Muscle of leg (tissue), 11 donors: ENCODE measurements around the gene IGF1R. TPM values are rescaled to one million over a fixed set of nuclear protein-coding genes. Genes with fewer than 3 reads are reported as not detected.

Experiments used
- DNase-seq: peaks from one replicate; pipeline ENCODE4 v3.0.0; 2013
- H3K27ac ChIP-seq: one replicate; pipeline ENCODE4 v1.5.1; 2013; ENCODE audit warnings: mild to moderate bottlenecking, low read length, control low read depth
- H3K27me3 ChIP-seq: one replicate; pipeline ENCODE4 v1.6.1; 2013; ENCODE audit warnings: low read length; ENCODE audit not compliant: control insufficient read depth, insufficient read depth
- H3K36me3 ChIP-seq: one replicate; pipeline ENCODE4 v1.6.1; 2013; ENCODE audit warnings: low read length; ENCODE audit not compliant: control insufficient read depth, insufficient read depth
- H3K4me1 ChIP-seq: one replicate; pipeline ENCODE4 v1.6.1; 2013; ENCODE audit warnings: low read length; ENCODE audit not compliant: control insufficient read depth, insufficient read depth
- H3K4me3 ChIP-seq: one replicate; pipeline ENCODE4 v1.5.1; 2013; ENCODE audit warnings: low read length, control low read depth
- H3K9me3 ChIP-seq: replicated peaks from 2 replicates; pipeline ENCODE4 v1.6.1; 2013; ENCODE audit warnings: low read depth, low read length; ENCODE audit not compliant: control insufficient read depth
- WGBS: methylation state at CpG from one replicate; pipeline ENCODE4 v1.1.5; 2013; ENCODE audit warnings: missing lambda C conversion rate; ENCODE audit not compliant: insufficient coverage; 5-methylcytosine and 5-hydroxymethylcytosine counted together
- polyA plus RNA-seq, 8 donors: library from polyadenylated mRNA; unstranded; fragments of 120-200 nt; gene quantifications; one replicate each; pipeline versions ENCODE4 v1.2.1 to v1.2.3, GENCODE V29; 2013; ENCODE audit warnings: inconsistent platforms in 1 of 8, low replicate concordance in 1 of 8; ENCODE audit not compliant: insufficient read length in 8 of 8, insufficient read depth in 1 of 8
- total RNA-seq: library from RNA; stranded (reverse); fragments of 120-200 nt; gene quantifications from one replicate; pipeline ENCODE4 v1.2.4, GENCODE V29; 2013

IGF1R gene
- total and polyA plus RNA-seq, 9 donors: 13.0 to 19.7 (median 18.3) TPM

GRCh38 chr15:98946301-98947255 lies 298.2 kb downstream of the IGF1R start:
- H3K36me3 ChIP-seq: peaks cover 63% of the 10 kb centered on the region
- no peak overlapping the region for H3K4me3 ChIP-seq
- no peaks in the 10 kb centered on the region for H3K9me3 ChIP-seq
- H3K27me3 ChIP-seq: no peaks in the 10 kb centered on the region
- DNase-seq: no peak
- no peak overlapping the region for H3K27ac ChIP-seq
- WGBS: 75% methylated on average over 8 of the region's 15 CpGs
- peaks cover 48% of the 10 kb centered on the region for H3K4me1 ChIP-seq

GRCh38 chr15:98948456-98948855 lies 300.1 kb downstream of the IGF1R start:
- no peaks in the 10 kb centered on the region for H3K27me3 ChIP-seq
- no peak for DNase-seq
- H3K4me1 ChIP-seq: peaks cover 56% of the 10 kb centered on the region
- H3K27ac ChIP-seq: no peak overlapping the region
- 91% methylated on average over 10 of the region's 13 CpGs for WGBS
- H3K9me3 ChIP-seq: no peaks in the 10 kb centered on the region
- H3K4me3 ChIP-seq: no peak overlapping the region
- peaks cover 76% of the 10 kb centered on the region for H3K36me3 ChIP-seq

DNA sequence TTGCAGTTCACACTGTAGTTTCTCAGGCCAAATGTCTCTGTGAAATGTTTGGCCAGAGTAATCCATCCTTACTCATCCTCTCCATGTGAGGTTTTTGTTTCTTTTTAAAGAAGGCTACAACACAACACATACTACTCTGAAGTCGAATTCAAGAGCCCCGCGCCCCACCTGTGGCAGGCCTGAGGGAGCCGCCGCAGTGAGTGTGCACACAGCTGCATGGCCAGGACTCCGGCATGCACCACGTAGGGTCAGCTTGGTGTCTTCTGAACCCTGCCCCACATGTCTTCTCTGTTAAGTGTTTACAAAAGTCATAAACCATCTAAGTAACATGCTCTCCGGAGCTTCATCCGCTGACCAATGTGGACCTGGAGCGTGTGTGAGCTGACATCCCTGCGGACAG lies 300.6 kb downstream of the IGF1R start:
- Histone ChIP-seq H3K4me1 (peaks cover 59% of the 10 kb centered on the region), H3K27ac (no peak overlapping the region), H3K27me3 (no peaks in the 10 kb centered on the region), H3K9me3 (no peaks in the 10 kb centered on the region), H3K36me3 (peaks cover 76% of the 10 kb centered on the region), H3K4me3 (no peak overlapping the region)
- whole genome bisulfite sequencing: 94% methylated on average over 7 of the region's 11 CpGs
- DNase-seq: no peak

DNA sequence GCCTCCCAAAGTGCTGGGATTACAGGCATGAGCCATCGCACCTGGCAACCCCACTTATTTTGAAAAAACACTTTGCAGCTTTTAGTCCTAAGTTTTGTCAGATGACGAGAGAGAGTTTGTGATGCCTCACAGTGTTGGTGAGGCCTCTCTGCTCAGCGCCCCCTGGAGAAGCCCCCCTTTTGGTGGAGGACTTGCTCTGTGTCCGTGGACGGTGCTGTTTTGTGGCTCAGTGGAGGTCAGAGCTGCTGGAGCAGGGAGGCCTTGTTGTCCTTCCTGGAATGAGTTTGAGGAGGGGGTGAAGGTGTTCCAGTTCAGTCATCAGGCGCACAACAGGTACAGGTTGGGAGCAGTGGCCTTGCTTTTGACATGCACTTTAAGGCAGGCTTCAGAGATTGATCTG lies 301.3 kb downstream of the IGF1R start:
- Histone ChIP-seq H3K27ac (no peak overlapping the region), H3K4me3 (no peak overlapping the region), H3K36me3 (peaks cover 73% of the 10 kb centered on the region), H3K4me1 (peaks cover 59% of the 10 kb centered on the region), H3K27me3 (no peaks in the 10 kb centered on the region), H3K9me3 (no peaks in the 10 kb centered on the region)
- DNase-seq: no peak
- WGBS: 79% methylated on average over 3 of the region's 6 CpGs

DNA sequence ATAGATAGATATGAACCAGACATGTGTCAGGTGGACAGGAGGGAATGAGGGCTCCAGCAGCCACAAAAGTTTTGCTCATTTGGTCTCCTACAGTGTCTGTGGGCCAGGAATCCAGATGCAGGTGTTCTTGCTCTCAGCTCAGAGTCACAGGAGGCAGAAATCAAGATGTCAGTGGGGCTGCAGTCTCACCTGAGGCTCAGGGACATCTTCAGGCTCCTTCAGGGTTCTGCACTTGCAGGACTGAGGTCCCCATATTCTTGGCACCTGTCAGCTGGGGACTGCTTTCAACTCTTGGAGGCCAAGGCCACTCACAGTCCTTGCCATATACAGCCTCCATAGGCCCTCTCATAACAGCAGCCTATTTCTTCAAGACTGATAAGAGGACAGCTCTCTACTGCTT lies 301.9 kb downstream of the IGF1R start:
- Histone ChIP-seq H3K36me3 (peaks cover 67% of the 10 kb centered on the region), H3K27ac (no peak overlapping the region), H3K4me3 (no peak overlapping the region), H3K4me1 (peaks cover 59% of the 10 kb centered on the region), H3K9me3 (no peaks in the 10 kb centered on the region), H3K27me3 (no peaks in the 10 kb centered on the region)
- no peak for DNase-seq

DNA sequence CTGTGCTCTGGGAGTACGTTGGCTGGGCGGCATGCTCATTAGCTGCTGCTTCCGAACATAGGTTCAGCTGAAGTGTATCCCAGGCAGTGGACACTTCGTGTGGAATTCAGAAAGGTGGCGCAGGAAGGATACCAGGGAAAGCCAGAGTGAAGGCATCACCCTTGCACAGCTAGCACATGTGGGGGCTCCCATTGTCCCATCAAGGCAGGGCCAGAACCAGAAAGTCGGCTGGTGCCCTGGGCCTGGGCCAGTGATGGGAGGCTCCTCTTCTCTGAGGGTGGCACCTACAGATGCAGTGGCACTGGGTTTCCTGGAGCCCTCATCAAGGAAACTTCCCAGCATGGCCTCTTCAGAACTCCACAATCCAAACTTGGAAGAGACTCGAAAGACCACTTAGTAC lies 302.7 kb downstream of the IGF1R start:
- no peak overlapping the region for H3K4me3 ChIP-seq
- peaks cover 60% of the 10 kb centered on the region for H3K36me3 ChIP-seq
- no peak overlapping the region for H3K27ac ChIP-seq
- 89% methylated on average over 5 of the region's 7 CpGs for WGBS
- peaks cover 66% of the 10 kb centered on the region for H3K4me1 ChIP-seq
- H3K9me3 ChIP-seq: no peaks in the 10 kb centered on the region
- no peaks in the 10 kb centered on the region for H3K27me3 ChIP-seq
- DNase-seq: no peak

- H3K4me3 ChIP-seq: no peak overlapping the region
- peaks cover 64% of the 10 kb centered on the region for H3K36me3 ChIP-seq
- H3K4me1 ChIP-seq: peaks cover 66% of the 10 kb centered on the region
- H3K27ac ChIP-seq: no peak overlapping the region
- DNase-seq: no peak
- no peaks in the 10 kb centered on the region for H3K27me3 ChIP-seq
- H3K9me3 ChIP-seq: no peaks in the 10 kb centered on the region
- WGBS: 81% methylated on average over 13 of the region's 19 CpGs
Measured at GRCh38 chr15:98951493-98952320, 303.4 kb downstream of the IGF1R start.

- Histone ChIP-seq H3K27me3 (no peaks in the 10 kb centered on the region), H3K4me3 (no peak overlapping the region), H3K36me3 (peaks cover 64% of the 10 kb centered on the region), H3K4me1 (peaks cover 63% of the 10 kb centered on the region), H3K27ac (no peak overlapping the region), H3K9me3 (no peaks in the 10 kb centered on the region)
- no peak for DNase-seq
- 58% methylated on average over 4 of the region's 6 CpGs for WGBS
Measured at GRCh38 chr15:98952381-98952803, 304.1 kb downstream of the IGF1R start.

DNA sequence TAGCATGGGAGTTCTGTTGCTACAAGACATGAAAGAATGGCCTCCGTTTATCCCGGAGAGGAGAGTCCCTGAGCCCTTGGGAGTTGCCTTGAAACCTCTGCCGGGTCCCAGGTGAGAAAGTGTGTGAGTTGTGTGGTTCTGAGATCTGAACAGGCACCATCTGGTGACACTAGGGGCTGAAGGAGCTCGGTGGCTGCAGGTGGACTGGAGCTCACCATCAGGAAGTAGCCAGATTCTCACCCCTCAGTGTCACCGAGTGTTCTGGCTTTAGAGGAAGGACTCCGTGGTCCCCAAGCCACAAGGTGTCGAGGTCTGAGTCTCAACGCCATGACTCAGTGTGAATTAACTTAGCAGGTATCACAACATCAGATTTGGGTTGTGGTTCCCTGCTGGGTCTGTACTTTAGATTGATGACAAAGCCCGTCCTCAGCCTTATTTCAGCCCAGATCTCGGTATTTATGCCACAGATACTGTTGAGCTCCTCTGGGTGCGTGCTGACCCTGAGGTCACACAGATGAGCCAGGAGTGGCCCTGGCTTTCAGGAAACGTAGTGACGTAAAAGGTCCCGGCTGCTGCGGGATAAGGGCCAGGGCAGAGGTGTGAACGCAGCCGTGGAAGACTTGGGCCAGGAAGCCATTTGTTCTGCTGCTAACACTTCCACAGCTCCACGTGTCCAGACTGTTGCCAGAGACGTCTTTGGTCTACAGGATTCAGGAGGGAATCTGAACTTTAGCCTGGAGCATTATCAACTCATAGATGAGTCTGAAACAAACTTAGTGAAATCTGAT lies 304.9 kb downstream of the IGF1R start:
- Histone ChIP-seq H3K27me3 (no peaks in the 10 kb centered on the region), H3K4me1 (peaks cover 63% of the 10 kb centered on the region), H3K4me3 (no peak overlapping the region), H3K9me3 (no peaks in the 10 kb centered on the region), H3K36me3 (peaks cover 64% of the 10 kb centered on the region), H3K27ac (peak overlapping the region; percentile 85)
- 45% methylated on average over 10 of the region's 19 CpGs for WGBS
- no peak for DNase-seq
